GM21515 (cell line): ENCODE measurements around the gene THEM5.
"Not testable (repeated sequence)": the region's sequence is repeated elsewhere in the genome, so short reads cannot be mapped to it uniquely, and the experiment has no call there.

ENCODE experiments used
- ATAC-seq: cut with Tn5 transposase; IDR thresholded peaks from one replicate; pipeline ENCODE4 v1.9.1; 2021; ENCODE audit not compliant: unreplicated experiment

THEM5 gene

GRCh38 chr1:151853411-151853943 is at the start of gene THEM5:
Gene THEM5 (minus strand): TSS chr1:151853712. CDS start chr1:151853565, 147 bp downstream.
- ATAC-seq = no peak

- no peak for ATAC-seq
Measured at GRCh38 chr1:151902858-151903257, 49.3 kb upstream of the THEM5 start.

GRCh38 chr1:151900804-151901203 is 47.3 kb upstream of the THEM5 start:
- ATAC-seq = not testable (repeated sequence)

GRCh38 chr1:151898519-151898991 is 45.0 kb upstream of the THEM5 start:
- ATAC-seq = no peak

GRCh38 chr1:151897991-151898431 is 44.5 kb upstream of the THEM5 start:
- ATAC-seq = no peak

- no peak for ATAC-seq
Measured at GRCh38 chr1:151893176-151893924, 39.8 kb upstream of the THEM5 start.

- no peak for ATAC-seq
Measured at GRCh38 chr1:151892190-151892589, 38.7 kb upstream of the THEM5 start.

- no peak for ATAC-seq
Measured at GRCh38 chr1:151891512-151891911, 38.0 kb upstream of the THEM5 start.

GRCh38 chr1:151888972-151889570 is 35.6 kb upstream of the THEM5 start:
- no peak for ATAC-seq

GRCh38 chr1:151887028-151887427 is 33.5 kb upstream of the THEM5 start:
- no peak for ATAC-seq

GRCh38 chr1:151885479-151885878 is 32.0 kb upstream of the THEM5 start:
- no peak for ATAC-seq

GRCh38 chr1:151884879-151885278 is 31.4 kb upstream of the THEM5 start:
- ATAC-seq = not testable (repeated sequence)

- not testable (repeated sequence) for ATAC-seq
Measured at GRCh38 chr1:151884445-151884844, 30.9 kb upstream of the THEM5 start.

- not testable (repeated sequence) for ATAC-seq
Measured at GRCh38 chr1:151883898-151884297, 30.4 kb upstream of the THEM5 start.

- not testable (repeated sequence) for ATAC-seq
Measured at GRCh38 chr1:151882918-151883317, 29.4 kb upstream of the THEM5 start.

- no peak for ATAC-seq
Measured at GRCh38 chr1:151882466-151882865, 29.0 kb upstream of the THEM5 start.

- no peak for ATAC-seq
Measured at GRCh38 chr1:151881479-151881878, 28.0 kb upstream of the THEM5 start.

GRCh38 chr1:151875419-151876097 is 22.0 kb upstream of the THEM5 start:
- ATAC-seq = no peak

- not testable (repeated sequence) for ATAC-seq
Measured at GRCh38 chr1:151872776-151873175, 19.3 kb upstream of the THEM5 start.

- no peak for ATAC-seq
Measured at GRCh38 chr1:151871284-151872030, 17.9 kb upstream of the THEM5 start.

GRCh38 chr1:151868486-151868885 is 15.0 kb upstream of the THEM5 start:
- ATAC-seq = no peak
